ENCODE results near the gene CDK5RAP3.
"Not testable (repeated sequence)": the region's sequence is repeated elsewhere in the genome, so short reads cannot be mapped to it uniquely, and the experiment has no call there.

Gene CDK5RAP3, protein sequence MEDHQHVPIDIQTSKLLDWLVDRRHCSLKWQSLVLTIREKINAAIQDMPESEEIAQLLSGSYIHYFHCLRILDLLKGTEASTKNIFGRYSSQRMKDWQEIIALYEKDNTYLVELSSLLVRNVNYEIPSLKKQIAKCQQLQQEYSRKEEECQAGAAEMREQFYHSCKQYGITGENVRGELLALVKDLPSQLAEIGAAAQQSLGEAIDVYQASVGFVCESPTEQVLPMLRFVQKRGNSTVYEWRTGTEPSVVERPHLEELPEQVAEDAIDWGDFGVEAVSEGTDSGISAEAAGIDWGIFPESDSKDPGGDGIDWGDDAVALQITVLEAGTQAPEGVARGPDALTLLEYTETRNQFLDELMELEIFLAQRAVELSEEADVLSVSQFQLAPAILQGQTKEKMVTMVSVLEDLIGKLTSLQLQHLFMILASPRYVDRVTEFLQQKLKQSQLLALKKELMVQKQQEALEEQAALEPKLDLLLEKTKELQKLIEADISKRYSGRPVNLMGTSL

DNA sequence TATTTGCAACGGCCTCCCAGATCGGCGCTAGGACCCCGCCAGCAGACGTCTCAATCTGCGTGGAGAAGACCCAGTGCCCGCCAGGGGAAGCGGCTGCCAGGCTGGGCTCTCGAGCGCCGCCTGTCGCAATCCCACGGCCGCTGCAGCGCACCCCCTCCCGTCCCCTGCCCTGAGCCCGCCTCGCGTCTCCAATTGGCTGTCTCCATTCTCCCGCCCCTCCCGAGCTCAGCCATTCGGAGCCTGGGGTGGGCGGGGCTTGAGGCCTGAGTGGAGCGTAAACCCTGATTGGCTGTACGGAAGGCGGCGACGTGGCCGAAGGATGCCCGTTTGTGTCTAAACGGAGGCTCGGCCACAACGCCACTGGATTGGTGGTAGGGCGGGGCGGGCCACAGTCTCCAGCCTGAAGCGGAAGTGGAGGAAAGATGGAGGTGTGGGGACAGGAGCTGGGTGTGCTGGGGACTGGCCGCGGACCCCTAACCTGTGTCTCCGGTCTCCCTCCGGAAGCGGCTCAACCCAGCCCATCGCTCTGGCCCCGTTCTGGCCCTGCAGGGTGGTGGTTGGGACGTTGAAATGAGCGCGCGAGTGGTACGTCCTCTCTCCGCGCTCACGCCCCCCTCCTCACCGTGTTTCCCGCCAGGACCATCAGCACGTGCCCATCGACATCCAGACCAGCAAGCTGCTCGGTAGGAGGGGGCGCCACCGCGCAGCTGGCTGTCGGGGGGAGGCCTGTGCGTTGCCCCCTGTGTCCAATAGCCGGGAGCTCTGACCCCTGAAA, at the start of gene CDK5RAP3:
Gene CDK5RAP3 (plus strand): TSS at position 389 of the 775 bp plus-strand sequence. CDS start 34 bp downstream, at position 423.
- peak; percentile 99 for DNase-seq (ENCODE audit: low read depth)

GRCh38 chr17:47924785-47925677, 45.9 kb upstream of the CDK5RAP3 start:
- DNase-seq (ENCODE audit: low read depth) = no peak

GRCh38 chr17:47925678-47925988, 45.3 kb upstream of the CDK5RAP3 start:
- DNase-seq (ENCODE audit: low read depth) = no peak

- no peak for DNase-seq (ENCODE audit: low read depth)
Observed at GRCh38 chr17:47927821-47928400, 43.0 kb upstream of the CDK5RAP3 start.

DNA sequence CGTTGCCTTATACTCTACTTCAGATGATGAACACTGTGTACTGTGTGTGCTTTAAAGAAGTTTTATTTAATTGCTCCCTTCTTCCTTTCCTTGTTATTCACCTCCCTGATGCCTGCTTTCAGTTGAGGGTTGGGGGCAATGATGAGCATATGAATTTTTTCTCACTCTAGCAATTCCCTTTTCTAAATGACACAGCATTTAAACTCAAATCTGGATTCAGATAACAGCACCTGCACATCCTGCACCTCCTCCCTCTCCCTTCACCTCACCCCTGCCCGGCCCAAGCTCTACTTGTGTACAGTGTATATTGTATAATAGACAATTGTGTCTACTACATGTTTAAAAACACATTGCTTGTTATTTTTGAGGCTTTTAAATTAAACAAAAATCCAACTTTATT, 42.5 kb upstream of the CDK5RAP3 start:
- no peak for DNase-seq (ENCODE audit: low read depth)

- DNase-seq (ENCODE audit: low read depth) = no peak
Observed at GRCh38 chr17:47929218-47930000, 41.5 kb upstream of the CDK5RAP3 start.

- DNase-seq (ENCODE audit: low read depth) = no peak
Observed at GRCh38 chr17:47931848-47932247, 39.1 kb upstream of the CDK5RAP3 start.

- DNase-seq (ENCODE audit: low read depth) = peak; percentile 10
Observed at GRCh38 chr17:47934856-47935255, 36.1 kb upstream of the CDK5RAP3 start.

GRCh38 chr17:47935468-47935867, 35.4 kb upstream of the CDK5RAP3 start:
- not testable (repeated sequence) for DNase-seq (ENCODE audit: low read depth)

- peak; percentile 86 for DNase-seq (ENCODE audit: low read depth)
Observed at GRCh38 chr17:47935961-47936360, 35.0 kb upstream of the CDK5RAP3 start.

GRCh38 chr17:47937941-47938340, 33.0 kb upstream of the CDK5RAP3 start:
- DNase-seq (ENCODE audit: low read depth) = no peak

- DNase-seq (ENCODE audit: low read depth) = peak; percentile 99
Observed at GRCh38 chr17:47941246-47942095, 29.4 kb upstream of the CDK5RAP3 start, which contains the start of gene PNPO. Gene PNPO (plus strand): TSS chr17:47941571. CDS start chr17:47941676, 105 bp downstream.

DNA sequence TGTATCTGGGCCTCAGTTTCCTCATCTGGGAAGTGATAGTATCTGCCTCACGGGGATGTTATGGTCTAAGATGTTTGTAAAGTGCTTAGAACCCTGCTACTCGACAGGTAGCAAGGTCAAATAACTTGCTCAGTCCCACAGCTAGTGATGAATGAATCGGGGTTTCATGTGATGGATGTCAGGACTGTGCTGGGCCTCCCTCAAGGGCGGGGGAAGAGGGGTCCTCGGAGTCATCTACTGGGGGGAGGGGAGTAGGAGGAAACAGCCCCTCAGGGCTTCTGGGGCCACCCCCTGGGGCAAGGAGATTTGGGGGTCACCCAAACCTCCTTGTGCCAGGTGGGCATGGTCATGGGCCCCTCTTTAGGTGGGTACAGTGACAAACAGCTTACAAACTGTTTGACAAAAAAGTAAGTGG, 28.8 kb upstream of the CDK5RAP3 start:
- DNase-seq (ENCODE audit: low read depth) = no peak

GRCh38 chr17:47942568-47942967, 28.3 kb upstream of the CDK5RAP3 start:
- no peak for DNase-seq (ENCODE audit: low read depth)

GRCh38 chr17:47945080-47945479, 25.8 kb upstream of the CDK5RAP3 start:
- DNase-seq (ENCODE audit: low read depth) = no peak

DNA sequence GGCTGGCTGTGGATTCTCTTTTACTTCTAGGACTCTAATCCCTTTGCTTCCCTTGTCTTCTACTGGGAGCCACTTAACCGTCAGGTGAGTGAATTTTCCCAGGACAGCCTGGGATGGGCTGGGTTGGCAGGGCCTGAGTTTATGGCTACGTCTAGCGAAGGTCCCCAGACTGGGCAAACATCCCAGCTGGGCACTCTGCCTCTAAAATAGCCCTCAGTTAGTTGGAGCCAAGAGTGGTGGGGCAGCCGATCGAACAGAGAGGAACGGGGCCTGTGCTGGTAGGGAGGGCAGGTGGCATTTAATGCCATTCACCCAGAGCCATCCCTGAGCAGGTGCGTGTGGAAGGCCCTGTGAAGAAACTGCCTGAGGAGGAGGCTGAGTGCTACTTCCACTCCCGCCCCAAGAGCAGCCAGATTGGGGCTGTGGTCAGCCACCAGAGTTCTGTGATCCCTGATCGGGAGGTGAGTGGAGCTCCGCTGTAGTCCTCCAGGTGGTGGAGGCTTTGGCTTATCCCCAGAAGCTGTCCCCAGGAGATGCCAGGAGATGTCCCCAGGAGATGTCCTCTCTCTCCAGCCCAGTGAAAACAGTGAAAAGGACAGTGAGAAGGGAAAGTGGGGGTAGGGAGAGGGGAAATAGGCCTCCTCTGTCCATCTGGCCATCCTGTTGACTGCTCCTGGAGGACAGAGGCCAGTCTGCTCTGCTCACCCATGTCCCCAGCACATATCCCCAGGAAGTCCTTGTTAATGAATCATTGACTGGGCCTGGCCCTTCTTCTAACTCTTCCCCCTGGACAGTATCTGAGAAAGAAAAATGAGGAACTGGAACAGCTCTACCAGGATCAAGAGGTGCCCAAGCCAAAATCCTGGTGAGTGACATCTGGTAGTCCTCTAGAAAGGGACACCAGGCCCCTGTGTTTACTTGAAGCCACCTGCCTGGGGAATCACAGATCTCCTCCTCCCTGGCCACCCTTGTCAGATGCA, 25.1 kb upstream of the CDK5RAP3 start:
- no peak for DNase-seq (ENCODE audit: low read depth)

- no peak for DNase-seq (ENCODE audit: low read depth)
Observed at GRCh38 chr17:47946516-47946915, 24.4 kb upstream of the CDK5RAP3 start.

DNA sequence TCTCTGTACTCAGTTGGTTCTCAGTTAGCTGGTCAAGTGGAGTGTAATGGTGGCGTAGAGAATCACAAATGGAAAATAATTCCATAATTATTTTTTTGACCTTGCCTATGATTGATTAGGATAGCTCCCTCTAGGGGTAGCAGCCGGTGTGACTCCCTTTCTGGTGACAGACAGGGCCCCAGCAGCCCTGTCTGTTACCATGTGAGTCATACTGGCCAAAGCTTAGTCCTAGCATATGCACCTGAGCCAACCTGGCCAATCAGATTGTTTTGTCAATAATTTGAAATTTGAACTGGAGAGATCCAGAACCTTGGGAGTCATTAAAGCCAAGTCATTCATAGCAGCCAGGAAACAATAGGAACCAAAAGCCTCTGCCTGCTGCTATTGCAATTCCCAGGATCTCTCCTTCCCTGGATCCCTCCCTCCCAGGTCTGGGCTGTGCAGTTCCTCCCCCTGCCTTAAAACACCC, 23.9 kb upstream of the CDK5RAP3 start:
- DNase-seq (ENCODE audit: low read depth) = peak; percentile 82

Measured in EH (cell line).